OCI-LY1 (cell line): ENCODE data around the gene NT5M.

Experiments used
- H2AFZ ChIP-seq: fragments of 200-600 bp; sonication (generic), shearing (Covaris generic); 2 replicates; pipeline ENCODE4 v1.6.0; 2014; ENCODE audit warnings: antibody characterized with exemption, mild to moderate bottlenecking, low read length
- H3F3A ChIP-seq: fragments of 200-600 bp; sonication (generic), shearing (Covaris generic); 2 replicates; pipeline ENCODE4 v1.6.0; 2014; ENCODE audit warnings: mild to moderate bottlenecking, antibody characterized with exemption, low read length, moderate library complexity; ENCODE audit not compliant: insufficient read depth
- H3K27ac ChIP-seq: fragments of 200-600 bp; sonication (generic); 2 replicates; pipeline ENCODE4 v1.5.1; 2014; ENCODE audit warnings: low read length, mixed run types, mild to moderate bottlenecking, low read depth; ENCODE audit not compliant: poor library complexity, severe bottlenecking
- H3K27me3 ChIP-seq: fragments of 200-600 bp; sonication (generic); 2 replicates; pipeline ENCODE4 v1.6.0; 2014; ENCODE audit warnings: antibody characterized with exemption, mild to moderate bottlenecking, low read length, moderate library complexity; ENCODE audit not compliant: insufficient read depth
- H3K36me3 ChIP-seq: fragments of 200-600 bp; sonication (generic); 2 replicates; pipeline ENCODE4 v1.6.1; 2014; ENCODE audit warnings: mild to moderate bottlenecking, antibody characterized with exemption, low read length, moderate library complexity, mixed read lengths; ENCODE audit not compliant: insufficient read depth
- H3K4me1 ChIP-seq: fragments of 200-600 bp; sonication (generic); 2 replicates; pipeline ENCODE4 v1.5.1; 2014; ENCODE audit warnings: mild to moderate bottlenecking, low read length, moderate library complexity; ENCODE audit not compliant: insufficient read depth, severe bottlenecking
- H3K4me2 ChIP-seq: fragments of 200-600 bp; sonication (generic), shearing (Covaris generic); 2 replicates; pipeline ENCODE4 v1.6.1; 2014; ENCODE audit warnings: low read length
- H3K4me3 ChIP-seq: fragments of 200-600 bp; sonication (generic); 2 replicates; pipeline ENCODE4 v1.5.1; 2014; ENCODE audit warnings: low read length, low read depth, mild to moderate bottlenecking, mixed read lengths; ENCODE audit not compliant: poor library complexity, severe bottlenecking
- H3K79me2 ChIP-seq: fragments of 200-600 bp; shearing (Covaris generic); 2 replicates; pipeline ENCODE4 v1.6.1; 2016; ENCODE audit warnings: mixed run types, low read length, mixed read lengths; ENCODE audit not compliant: insufficient read depth
- H3K9ac ChIP-seq: fragments of 200-600 bp; sonication (generic), shearing (Covaris generic); 2 replicates; pipeline ENCODE4 v1.6.1; 2014; ENCODE audit warnings: mild to moderate bottlenecking, low read length, mixed read lengths
- H3K9me2 ChIP-seq: fragments of 200-600 bp; sonication (generic), shearing (Covaris generic); 2 replicates; pipeline ENCODE4 v1.6.1; 2014; ENCODE audit warnings: low read depth, mild to moderate bottlenecking, low read length, mixed read lengths
- H3K9me3 ChIP-seq: fragments of 200-600 bp; shearing (Covaris generic); 2 replicates; pipeline ENCODE4 v1.6.1; 2014; ENCODE audit warnings: low read length, mixed read lengths
- H4K20me1 ChIP-seq: fragments of 200-600 bp; sonication (generic), shearing (Covaris generic); 2 replicates; pipeline ENCODE4 v1.6.0; 2016; ENCODE audit warnings: mild to moderate bottlenecking, low read length; ENCODE audit not compliant: insufficient read depth
- CTCF ChIP-seq: fragments of 200-600 bp; sonication (generic), shearing (Covaris generic); IDR thresholded peaks from 2 replicates; pipeline ENCODE4 v1.5.1; 2017; ENCODE audit warnings: mild to moderate bottlenecking, antibody characterized with exemption, low read length, moderate library complexity, mixed read lengths
- EZH2 ChIP-seq: fragments of 200-600 bp; sonication (generic), shearing (Covaris generic); IDR thresholded peaks from 2 replicates; pipeline ENCODE4 v1.8.0; 2017; ENCODE audit warnings: borderline replicate concordance, mixed run types, mild to moderate bottlenecking, antibody characterized with exemption, low read length, moderate library complexity, mixed read lengths

NT5M gene

GRCh38 chr17:17359271-17359670 lies 56.1 kb downstream of the NT5M start:
- Histone ChIP-seq H4K20me1 (no peaks in the 10 kb centered on the region), H2AFZ (no peak overlapping the region), H3F3A (no peaks in the 10 kb centered on the region), H3K4me3 (no peak overlapping the region), H3K79me2 (no peaks in the 10 kb centered on the region), H3K27me3 (no peaks in the 10 kb centered on the region), H3K27ac (no peak overlapping the region), H3K9ac (no peak overlapping the region), H3K9me2 (no peaks in the 10 kb centered on the region), H3K4me1 (peaks cover 19% of the 10 kb centered on the region), H3K36me3 (no peaks in the 10 kb centered on the region), H3K4me2 (no peak overlapping the region), H3K9me3 (0 out of 2 replicates have a peak, but pooled peaks cover 7% of the 10 kb centered on the region)
- no peak for TF ChIP-seq EZH2
- no peak for TF ChIP-seq CTCF

GRCh38 chr17:17360087-17360730 lies 57.0 kb downstream of the NT5M start:
- Histone ChIP-seq H2AFZ (no peak overlapping the region), H3K4me2 (no peak overlapping the region), H3F3A (no peaks in the 10 kb centered on the region), H4K20me1 (no peaks in the 10 kb centered on the region), H3K27ac (no peak overlapping the region), H3K27me3 (no peaks in the 10 kb centered on the region), H3K9me3 (0 out of 2 replicates have a peak, but pooled peaks cover 7% of the 10 kb centered on the region), H3K79me2 (no peaks in the 10 kb centered on the region), H3K9ac (no peak overlapping the region), H3K4me3 (no peak overlapping the region), H3K9me2 (no peaks in the 10 kb centered on the region), H3K4me1 (peaks cover 22% of the 10 kb centered on the region), H3K36me3 (no peaks in the 10 kb centered on the region)
- TF ChIP-seq CTCF, result no peak
- no peak for TF ChIP-seq EZH2

GRCh38 chr17:17361543-17361866 lies 58.3 kb downstream of the NT5M start:
- no peak overlapping the region for H2AFZ ChIP-seq
- no peaks in the 10 kb centered on the region for H3K79me2 ChIP-seq
- H4K20me1 ChIP-seq, result no peaks in the 10 kb centered on the region
- no peak overlapping the region for H3K9ac ChIP-seq
- H3K4me1 ChIP-seq, result peaks cover 22% of the 10 kb centered on the region
- 0 out of 2 replicates have a peak, but pooled peaks cover 7% of the 10 kb centered on the region for H3K9me3 ChIP-seq
- no peak overlapping the region for H3K27ac ChIP-seq
- TF ChIP-seq CTCF (no peak), EZH2 (no peak)
- no peaks in the 10 kb centered on the region for H3K9me2 ChIP-seq
- no peak overlapping the region for H3K4me3 ChIP-seq
- H3K4me2 ChIP-seq, result no peak overlapping the region
- H3K27me3 ChIP-seq, result peaks cover 6% of the 10 kb centered on the region; the same call in 1 of the 2 replicates
- H3F3A ChIP-seq, result no peaks in the 10 kb centered on the region
- H3K36me3 ChIP-seq, result no peaks in the 10 kb centered on the region
